ENCODE results near the gene TSPAN18.

- no peak for TF ChIP-seq CTCF (IDR thresholded peaks at IDR 0.05; ENCODE audit: insufficient read depth, low read depth, low read length)
- TF ChIP-seq EZH2 (IDR thresholded peaks at IDR 0.05; ENCODE audit: insufficient read depth, low read length): no peak
These were observed 98.5 kb downstream of the TSPAN18 start for GRCh38 chr11:44825058-44825785.
